HG03097 (cell line): ENCODE data around the gene PLA2G4E.

Experiments used
- ATAC-seq: cut with Tn5 transposase; IDR thresholded peaks from one replicate; pipeline ENCODE4 v1.9.1; 2021; ENCODE audit not compliant: unreplicated experiment, low FRiP score

PLA2G4E gene

GRCh38 chr15:42020713-42021273 is at the start of gene PLA2G4E:
Gene PLA2G4E, minus strand, starts transcription at chr15:42021042. Its CDS starts 12 bp downstream, at chr15:42021030.
- ATAC-seq: no peak

DNA sequence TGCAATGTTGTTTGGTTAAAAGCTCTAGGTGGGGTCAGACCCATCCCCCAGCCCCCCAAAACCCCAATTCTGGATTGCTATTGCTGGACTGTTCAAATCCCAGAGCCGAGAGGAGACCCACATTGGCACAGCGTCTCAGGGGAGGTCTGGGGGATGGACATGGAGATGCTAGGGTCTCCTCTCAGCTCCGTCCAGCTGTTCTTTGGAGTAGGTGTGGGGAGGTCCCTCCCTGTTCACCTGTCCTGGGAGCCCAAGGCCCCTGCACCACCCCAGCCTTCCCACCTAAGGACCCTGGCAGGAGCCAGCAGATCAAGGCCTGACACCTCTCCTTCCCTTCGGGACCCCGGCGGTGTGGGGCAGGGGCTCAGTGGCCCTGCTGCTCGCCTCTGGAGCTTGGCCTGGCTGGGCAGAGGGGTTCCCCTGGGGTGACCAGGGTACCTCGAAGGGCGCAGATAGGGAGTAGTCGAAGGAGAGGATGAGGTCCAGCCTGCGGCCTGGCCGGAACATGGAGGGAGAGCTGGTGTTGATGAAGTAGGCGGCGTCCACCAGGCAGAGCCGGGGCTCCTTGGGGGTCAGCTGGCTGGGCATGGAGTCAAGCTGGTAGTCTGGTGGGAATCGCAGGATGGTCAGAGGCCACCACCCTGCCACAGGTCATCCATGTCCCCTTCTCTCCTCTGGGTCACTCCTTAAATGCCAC is 49.6 kb upstream of the PLA2G4E start:
- no peak for ATAC-seq

DNA sequence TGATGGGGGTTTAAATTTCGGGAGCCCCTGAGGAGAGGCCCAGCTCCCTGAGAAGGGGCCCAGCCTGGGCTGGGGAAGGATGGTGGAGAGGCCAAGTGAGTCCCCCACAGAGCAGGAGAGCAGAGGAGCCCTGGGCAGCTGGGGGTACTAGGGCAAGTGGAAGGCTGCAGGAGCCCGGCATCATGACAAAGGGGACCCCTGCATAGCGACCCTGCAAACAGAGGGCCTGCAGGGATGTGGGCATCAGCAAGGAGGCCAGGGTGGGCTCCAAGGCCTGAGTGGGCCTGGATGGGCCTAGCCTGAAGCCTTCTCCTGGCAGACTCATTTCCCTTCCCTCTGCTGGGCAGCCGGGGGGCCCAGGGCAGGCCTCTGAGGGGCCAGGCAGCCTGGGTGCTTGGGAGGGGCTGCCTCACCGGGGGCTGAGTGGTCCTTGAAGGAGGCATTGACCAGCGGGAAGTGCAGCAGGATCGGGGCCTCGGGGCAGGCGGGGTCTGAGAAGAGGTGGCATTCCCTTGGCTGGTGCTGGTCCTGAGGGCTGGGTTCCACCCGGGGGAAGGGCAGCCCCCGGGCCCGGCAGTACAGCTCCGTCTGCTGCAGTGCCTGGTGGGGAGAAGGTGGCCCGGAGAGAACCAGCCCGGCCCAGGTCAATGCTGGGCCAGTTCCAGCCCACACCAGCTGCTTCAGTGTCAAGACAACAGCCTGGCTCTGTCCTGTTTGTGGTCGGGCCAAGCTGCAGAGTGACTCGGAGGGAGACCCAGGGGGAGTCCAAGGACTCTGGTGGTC is 48.8 kb upstream of the PLA2G4E start:
- no peak for ATAC-seq

GRCh38 chr15:42069025-42069424 is 48.2 kb upstream of the PLA2G4E start:
- ATAC-seq: no peak

- no peak for ATAC-seq
Observed at GRCh38 chr15:42068601-42069000, 47.8 kb upstream of the PLA2G4E start.

DNA sequence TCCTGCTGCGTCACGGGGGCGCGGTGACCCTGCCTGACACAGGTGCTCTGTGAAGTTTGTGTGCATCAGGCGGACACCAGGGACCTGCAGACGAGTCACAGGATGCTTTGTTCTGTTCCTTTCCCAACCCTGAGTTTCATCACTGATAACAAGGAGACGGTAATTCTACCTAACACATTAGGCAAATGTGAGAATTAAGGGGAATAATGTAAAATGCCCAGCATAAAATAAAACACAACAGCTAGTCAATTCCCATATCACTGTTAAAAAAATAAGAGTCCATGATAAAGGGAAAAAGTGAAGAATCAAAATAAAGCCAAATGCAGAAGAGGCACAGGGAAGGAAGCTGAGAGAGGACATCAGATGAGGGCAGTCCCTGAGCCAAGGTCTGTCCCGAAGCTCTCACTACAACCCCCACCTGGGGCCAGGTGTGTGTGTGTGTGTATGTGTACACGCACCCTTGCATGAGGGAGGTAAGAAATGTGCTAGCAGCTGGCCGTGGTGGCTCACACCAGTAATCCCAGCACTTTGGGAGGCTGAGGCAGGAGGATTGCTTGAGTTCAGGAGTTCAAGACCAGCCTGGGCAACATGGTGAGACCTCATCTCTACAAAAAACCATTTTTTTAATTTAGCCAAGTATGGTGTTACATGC is 46.0 kb upstream of the PLA2G4E start:
- ATAC-seq: no peak

DNA sequence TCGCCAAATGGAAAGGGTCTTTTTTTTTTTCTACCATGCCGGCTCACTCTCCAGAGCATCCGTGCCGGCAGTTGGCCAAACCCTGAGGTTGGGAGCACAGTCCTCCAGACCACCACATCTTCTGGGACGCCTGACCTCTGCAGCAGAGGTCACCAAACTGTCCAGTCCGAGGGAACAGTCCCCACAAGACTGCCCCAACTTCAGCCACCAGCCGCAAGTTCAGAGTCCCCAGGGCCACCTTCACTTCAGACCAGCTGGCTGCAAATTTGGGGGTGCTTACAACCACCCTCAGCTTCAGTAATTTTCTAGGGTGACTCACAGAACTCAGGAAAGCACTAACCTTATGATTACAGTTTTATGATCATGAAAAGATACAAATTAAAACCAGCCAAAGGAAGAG is 44.6 kb upstream of the PLA2G4E start:
- no peak for ATAC-seq

GRCh38 chr15:42065033-42065432 is 44.2 kb upstream of the PLA2G4E start:
- no peak for ATAC-seq

DNA sequence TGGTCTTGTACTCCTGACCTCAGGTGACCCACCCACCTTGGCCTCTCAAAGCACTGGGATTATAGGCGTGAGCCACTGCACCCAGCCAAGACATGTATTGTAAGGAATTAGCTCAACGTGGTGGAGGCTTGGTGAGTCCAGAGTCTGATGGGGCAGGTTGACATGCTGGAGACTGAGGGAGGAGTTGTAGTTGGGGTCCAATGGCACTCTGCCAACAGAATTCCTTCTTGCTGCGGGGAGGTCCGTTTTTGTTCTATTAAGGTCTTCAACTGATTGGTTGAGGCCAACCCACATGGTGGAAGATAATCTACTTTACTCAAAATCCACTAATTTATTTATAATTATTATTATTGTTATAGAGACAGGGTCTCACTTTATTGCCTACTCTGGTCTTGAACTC is 43.4 kb upstream of the PLA2G4E start:
- no peak for ATAC-seq

GRCh38 chr15:42063122-42063848 is 42.4 kb upstream of the PLA2G4E start:
- no peak for ATAC-seq

GRCh38 chr15:42062284-42062806 is 41.5 kb upstream of the PLA2G4E start:
- no peak for ATAC-seq

DNA sequence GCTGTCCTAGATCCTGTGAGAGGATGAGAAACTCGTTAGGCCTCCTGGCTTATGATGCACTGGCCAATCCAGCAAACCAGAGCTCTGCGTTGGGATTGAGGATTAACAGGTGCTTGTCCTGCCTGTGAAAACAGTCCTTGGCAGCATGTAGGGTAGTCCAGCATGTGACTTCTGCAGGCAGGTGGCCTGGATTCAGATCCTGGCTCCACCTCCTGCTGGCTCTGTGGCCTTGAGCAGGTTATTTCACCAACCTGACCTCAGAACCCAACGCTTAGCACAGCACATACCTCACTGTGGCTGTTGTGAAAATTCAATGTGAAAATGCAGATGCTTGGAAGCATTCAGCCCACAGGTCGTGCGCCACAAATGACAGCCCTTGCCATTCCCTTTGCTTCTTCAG is 40.0 kb upstream of the PLA2G4E start:
- no peak for ATAC-seq

DNA sequence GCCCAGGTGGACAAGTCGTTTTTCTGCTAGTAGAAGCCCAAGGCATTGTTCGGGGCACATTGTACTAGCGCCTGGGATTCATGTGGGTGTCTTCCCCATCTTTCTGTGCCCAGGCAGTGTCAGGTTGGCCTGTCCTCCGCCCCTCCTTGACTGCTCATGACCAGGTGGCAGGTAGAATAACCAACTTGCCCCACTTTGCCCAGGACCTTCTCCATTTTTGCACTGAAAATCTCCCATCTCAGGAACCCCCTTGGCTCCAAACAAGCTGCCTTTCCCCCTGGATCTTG is 39.6 kb upstream of the PLA2G4E start:
- no peak for ATAC-seq

DNA sequence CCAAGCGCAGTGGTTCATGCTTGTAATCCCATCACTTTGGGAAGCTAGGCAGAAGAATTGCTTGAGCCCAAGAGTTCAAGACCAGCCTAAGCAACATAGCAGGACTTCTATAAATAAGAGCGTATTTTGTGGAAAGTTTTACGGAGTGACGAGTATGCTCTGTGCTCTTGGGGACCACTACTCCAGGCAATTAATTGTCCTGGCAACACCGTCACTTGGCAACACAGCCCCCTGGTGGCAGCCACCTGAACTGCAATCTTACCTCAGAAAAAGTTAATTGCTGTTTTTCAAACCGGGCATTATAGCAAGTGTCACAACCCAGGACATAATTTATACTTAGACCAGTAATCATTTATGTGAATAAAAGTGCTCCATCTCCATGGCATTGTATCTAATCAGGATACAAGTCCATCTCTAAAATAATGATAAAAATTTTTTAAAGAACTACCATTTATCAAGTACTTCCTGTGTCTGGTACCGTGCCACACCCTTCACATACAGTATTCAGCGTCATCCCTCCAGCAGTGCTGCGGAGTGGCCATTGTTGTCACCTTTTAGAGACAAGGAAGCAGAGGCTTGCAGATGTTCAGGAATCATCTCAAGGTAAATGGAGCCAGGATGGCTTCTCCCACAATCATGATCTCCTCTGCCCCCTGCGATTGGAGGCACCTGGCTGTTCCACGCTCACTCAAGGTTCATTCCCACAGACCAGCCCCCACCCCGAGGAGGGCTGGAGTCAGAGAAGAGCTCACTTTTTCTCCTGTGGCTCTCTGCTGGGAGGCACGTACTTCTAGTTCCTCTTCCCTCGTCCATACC is 39.0 kb upstream of the PLA2G4E start:
- ATAC-seq: no peak

- no peak for ATAC-seq
Observed at GRCh38 chr15:42058791-42059190, 37.9 kb upstream of the PLA2G4E start.

DNA sequence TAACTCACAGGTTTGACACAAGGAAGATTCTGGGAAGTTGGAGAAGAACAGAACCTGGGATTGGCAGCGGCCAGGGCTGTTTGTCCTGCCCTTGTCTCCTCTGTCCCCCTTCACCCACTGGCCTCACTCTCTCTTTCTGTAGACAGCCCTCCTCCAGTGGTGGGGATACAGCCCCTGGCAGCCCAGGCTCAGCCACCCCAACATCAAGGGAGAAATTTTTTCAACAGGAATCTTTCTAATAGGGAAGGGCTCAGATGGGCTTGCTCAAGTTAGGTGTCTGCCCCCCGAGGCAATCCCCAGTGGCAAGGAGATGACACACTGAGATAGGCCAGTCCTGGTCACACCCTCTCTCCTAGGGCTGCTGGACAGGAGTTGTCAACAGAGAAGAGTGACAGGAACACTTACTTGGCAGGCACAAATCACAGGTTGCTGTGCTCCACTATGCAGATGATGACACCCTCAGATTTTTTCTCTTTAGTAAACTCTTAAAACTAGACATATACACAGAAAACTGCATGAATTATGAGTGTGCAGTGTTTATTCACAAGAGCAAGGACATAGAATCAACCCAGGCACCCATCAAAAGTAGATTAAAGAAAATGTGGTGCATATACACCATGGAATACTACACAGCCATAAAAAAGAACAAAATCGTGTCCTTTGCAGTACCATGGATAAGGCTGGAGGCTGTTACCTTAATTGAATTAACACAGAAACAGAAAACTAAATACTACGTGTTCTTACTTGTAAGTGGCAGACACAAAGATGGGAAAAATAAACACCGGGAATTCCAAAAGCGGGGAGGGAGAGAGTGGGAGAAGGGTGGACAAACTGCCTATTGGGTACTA is 37.2 kb upstream of the PLA2G4E start:
- no peak for ATAC-seq

- no peak for ATAC-seq
Observed at GRCh38 chr15:42056934-42057798, 36.3 kb upstream of the PLA2G4E start.

GRCh38 chr15:42053914-42054313 is 33.1 kb upstream of the PLA2G4E start:
- ATAC-seq: no peak
